Thyroid gland (tissue), 4 donors: ENCODE measurements around the gene RNU1-1.
"Not testable (repeated sequence)": the region's sequence is repeated elsewhere in the genome, so short reads cannot be mapped to it uniquely, and the experiment has no call there.

Source experiments
- CTCF ChIP-seq, 6 experiments: fragments of 200-600 bp in 3 of 6; fragments of 450-650 bp in 3 of 6; sonication (generic) in 3 of 6; IDR thresholded peaks; one replicate each; pipeline ENCODE4 v1.5.1; 2016 to 2019; ENCODE audit warnings: antibody characterized with exemption in 6 of 6, mild to moderate bottlenecking in 2 of 6, inconsistent platforms in 1 of 6, moderate library complexity in 1 of 6
- POLR2A ChIP-seq, 2 donors: fragments of 450-650 bp; IDR thresholded peaks; one replicate each; pipeline ENCODE4 v1.6.1; 2017; ENCODE audit warnings: antibody characterized with exemption in 2 of 2, mild to moderate bottlenecking in 2 of 2, moderate library complexity in 1 of 2

- TF ChIP-seq CTCF, POLR2A (IDR thresholded peaks at IDR 0.05): not testable (repeated sequence)
Observed at GRCh38 chr1:16537528-16537927, 23.4 kb upstream of the RNU1-1 start.
